ENCODE data around the gene OAS2.

Gene OAS2

GRCh38 chr12:113060336-113060960, 82.1 kb downstream of the OAS2 start:
- DNase-seq = no peak

GRCh38 chr12:113061061-113061694, 82.9 kb downstream of the OAS2 start:
- no peak for DNase-seq
